Colonic mucosa (tissue), 4 donors: ENCODE measurements around the gene ERGIC3. TPM values are rescaled to one million over a fixed set of nuclear protein-coding genes. Genes with fewer than 3 reads are reported as not detected.

ENCODE experiments used
- DNase-seq: peaks from one replicate; pipeline ENCODE4 v3.0.0-alpha.2; 2020
- H3K27ac ChIP-seq: fragments of 200-600 bp; one replicate; pipeline ENCODE4 v1.8.0; 2021
- H3K27me3 ChIP-seq: fragments of 200-600 bp; one replicate; pipeline ENCODE4 v1.8.0; 2021
- H3K36me3 ChIP-seq: fragments of 200-600 bp; one replicate; pipeline ENCODE4 v1.8.0; 2021
- H3K4me1 ChIP-seq: fragments of 200-600 bp; one replicate; pipeline ENCODE4 v1.8.0; 2021; ENCODE audit warnings: mild to moderate bottlenecking
- H3K4me3 ChIP-seq: fragments of 200-600 bp; one replicate; pipeline ENCODE4 v1.8.0; 2021
- H3K9ac ChIP-seq, 2 donors: one replicate each; pipeline ENCODE4 v1.7.0; 2013; ENCODE audit warnings: control low read depth in 2 of 2, low read depth in 2 of 2, low read length in 2 of 2
- H3K9me3 ChIP-seq: fragments of 200-600 bp; one replicate; pipeline ENCODE4 v1.8.0; 2021
- intact Hi-C: fragments of 100-400 bp; cut with DNase I; formaldehyde crosslinking; loops from one replicate; pipeline ENCODE4 v1.14.1; 2022
- total RNA-seq, 2 donors: library from RNA; stranded (reverse); fragmentation: NEBNext Ultra II Directional in 1 of 2; extraction: Animal tissue kit (Norgen Biotek cat#: 25700) in 1 of 2; gene quantifications; one replicate each; pipeline ENCODE4 v1.2.1, GENCODE V29; 2021
- TF ChIP-seq, protein P1 (sequence below): fragments of 200-600 bp; IDR thresholded peaks from one replicate; pipeline ENCODE4 v1.8.0; 2022; ENCODE audit warnings: antibody characterized with exemption, mild to moderate bottlenecking
- donor health status: healthy.
- donor health status: DM: no; HTN: no; CAD: no.
- donor health status: DM: no; HTN: no; CAD: no.

ERGIC3 gene
- total RNA-seq, 2 donors from 2014 or later, result 233 to 270 TPM

DNA sequence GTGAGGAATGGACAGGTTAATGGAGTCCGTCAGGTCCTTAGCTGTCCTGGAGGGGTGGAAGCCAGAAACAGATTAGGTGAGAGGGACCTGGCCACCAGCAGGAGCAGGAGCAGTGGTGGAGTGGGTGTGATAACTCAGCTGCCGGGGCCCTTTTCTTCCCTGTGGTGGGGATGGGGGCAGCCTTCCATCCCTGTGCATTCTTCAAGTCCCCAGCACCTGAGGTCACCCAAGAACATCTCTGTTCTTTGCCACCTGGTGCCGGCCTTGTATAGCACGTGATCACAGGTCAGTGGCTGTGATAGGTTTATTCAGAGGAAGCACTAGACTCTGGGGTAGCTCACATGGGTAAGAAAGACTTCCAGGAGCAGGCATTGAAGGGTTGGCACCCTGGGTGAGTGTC is 16.6 kb downstream of the ERGIC3 start:
- intact Hi-C loops, result no loop called here
- no peak overlapping the region for H3K4me3 ChIP-seq
- no peak overlapping the region for H3K9ac ChIP-seq
- no peaks in the 10 kb centered on the region for H3K4me1 ChIP-seq
- H3K27ac ChIP-seq, result no peak overlapping the region
- H3K36me3 ChIP-seq, result no peaks in the 10 kb centered on the region
- TF ChIP-seq, protein P1, sequence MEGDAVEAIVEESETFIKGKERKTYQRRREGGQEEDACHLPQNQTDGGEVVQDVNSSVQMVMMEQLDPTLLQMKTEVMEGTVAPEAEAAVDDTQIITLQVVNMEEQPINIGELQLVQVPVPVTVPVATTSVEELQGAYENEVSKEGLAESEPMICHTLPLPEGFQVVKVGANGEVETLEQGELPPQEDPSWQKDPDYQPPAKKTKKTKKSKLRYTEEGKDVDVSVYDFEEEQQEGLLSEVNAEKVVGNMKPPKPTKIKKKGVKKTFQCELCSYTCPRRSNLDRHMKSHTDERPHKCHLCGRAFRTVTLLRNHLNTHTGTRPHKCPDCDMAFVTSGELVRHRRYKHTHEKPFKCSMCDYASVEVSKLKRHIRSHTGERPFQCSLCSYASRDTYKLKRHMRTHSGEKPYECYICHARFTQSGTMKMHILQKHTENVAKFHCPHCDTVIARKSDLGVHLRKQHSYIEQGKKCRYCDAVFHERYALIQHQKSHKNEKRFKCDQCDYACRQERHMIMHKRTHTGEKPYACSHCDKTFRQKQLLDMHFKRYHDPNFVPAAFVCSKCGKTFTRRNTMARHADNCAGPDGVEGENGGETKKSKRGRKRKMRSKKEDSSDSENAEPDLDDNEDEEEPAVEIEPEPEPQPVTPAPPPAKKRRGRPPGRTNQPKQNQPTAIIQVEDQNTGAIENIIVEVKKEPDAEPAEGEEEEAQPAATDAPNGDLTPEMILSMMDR, result no peak
- no peak for DNase-seq
- no peaks in the 10 kb centered on the region for H3K27me3 ChIP-seq
- H3K9me3 ChIP-seq, result no peaks in the 10 kb centered on the region

DNA sequence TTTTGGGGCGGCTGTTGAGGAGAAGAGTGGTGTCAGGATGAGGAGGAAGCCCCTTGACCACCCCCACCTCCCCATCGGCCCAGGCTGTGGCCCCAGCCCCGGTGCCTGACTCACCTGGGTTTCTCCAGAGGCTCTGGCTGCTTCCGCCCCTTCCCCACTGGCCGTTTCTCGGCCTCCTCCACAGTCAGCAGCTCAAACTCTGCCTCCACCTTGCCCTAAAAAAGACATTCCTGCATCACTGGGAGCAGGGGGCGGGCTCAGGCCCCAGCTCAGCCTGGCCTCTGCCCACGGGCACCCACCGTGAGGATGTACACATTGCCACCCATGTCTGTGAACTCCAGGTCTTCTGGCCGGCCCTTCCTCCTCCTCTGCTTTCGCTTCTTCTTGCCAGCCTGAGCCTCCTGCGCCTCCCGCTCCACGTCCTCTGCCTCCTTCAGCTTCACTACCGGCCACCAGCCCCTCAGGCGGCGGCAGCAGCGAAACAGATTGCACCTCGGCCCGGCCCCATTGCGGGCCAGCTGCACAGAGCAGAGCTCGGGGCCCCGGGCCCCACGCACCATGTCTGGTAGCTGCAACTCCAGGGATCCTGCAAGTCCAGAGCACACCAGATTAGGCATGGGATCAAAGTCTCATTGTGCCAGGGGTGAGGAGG is 17.3 kb downstream of the ERGIC3 start:
- Histone ChIP-seq H3K4me1 (no peaks in the 10 kb centered on the region), H3K27ac (no peak overlapping the region), H3K9ac (no peak overlapping the region), H3K27me3 (no peaks in the 10 kb centered on the region), H3K9me3 (no peaks in the 10 kb centered on the region), H3K4me3 (no peak overlapping the region), H3K36me3 (no peaks in the 10 kb centered on the region)
- TF ChIP-seq, protein P1, result no peak
- no peak for DNase-seq
- intact Hi-C loops, result no loop called here

DNA sequence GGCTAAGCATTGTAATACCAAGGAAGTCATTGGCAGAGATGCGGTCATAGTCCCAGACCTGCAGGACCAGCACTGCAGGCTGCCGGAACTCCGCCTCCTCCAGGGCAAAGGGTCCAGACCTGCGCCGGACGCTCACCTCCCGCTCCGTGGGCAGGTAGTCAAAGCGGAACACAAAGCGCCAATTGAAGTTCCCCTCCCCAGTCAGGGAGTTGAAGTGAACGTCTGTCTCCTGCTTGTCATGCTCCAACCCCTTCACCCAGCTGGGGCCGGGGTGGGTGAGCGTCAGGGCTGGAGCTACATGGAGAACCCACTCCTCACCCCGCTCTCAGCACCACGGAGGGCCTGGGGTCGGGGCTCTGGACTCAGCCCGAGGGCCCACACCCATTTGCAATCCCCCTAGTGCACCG is 18.2 kb downstream of the ERGIC3 start:
- no peak overlapping the region for H3K9ac ChIP-seq
- H3K36me3 ChIP-seq, result no peaks in the 10 kb centered on the region
- H3K4me1 ChIP-seq, result no peaks in the 10 kb centered on the region
- peak; percentile 72 for DNase-seq
- no peaks in the 10 kb centered on the region for H3K27me3 ChIP-seq
- intact Hi-C loops, result no loop called here
- TF ChIP-seq, protein P1, result no peak
- no peak overlapping the region for H3K4me3 ChIP-seq
- H3K9me3 ChIP-seq, result no peaks in the 10 kb centered on the region
- H3K27ac ChIP-seq, result no peak overlapping the region

DNA sequence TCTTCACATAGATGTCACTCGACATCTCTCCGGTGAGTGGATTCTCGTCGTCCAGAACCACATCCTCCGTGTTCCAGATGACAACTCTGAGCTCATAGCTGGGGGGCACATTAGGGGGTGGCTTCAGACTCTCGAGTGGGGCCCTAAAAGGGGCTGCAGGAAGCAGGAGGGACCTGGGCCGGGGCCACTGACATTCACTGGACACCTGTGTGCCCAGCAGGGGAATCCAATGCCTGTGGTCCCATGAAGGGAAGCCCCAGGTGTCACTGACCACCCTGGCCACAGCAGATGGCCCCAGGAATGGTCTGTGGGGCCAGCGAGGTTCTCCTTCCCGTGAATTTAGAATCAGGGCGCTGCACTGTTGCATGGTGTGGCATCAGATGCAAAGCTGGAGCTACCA is 18.7 kb downstream of the ERGIC3 start:
- TF ChIP-seq, protein P1, result no peak
- Histone ChIP-seq H3K27ac (no peak overlapping the region), H3K9me3 (no peaks in the 10 kb centered on the region), H3K36me3 (no peaks in the 10 kb centered on the region), H3K4me3 (no peak overlapping the region), H3K27me3 (no peaks in the 10 kb centered on the region), H3K9ac (no peak overlapping the region), H3K4me1 (no peaks in the 10 kb centered on the region)
- no peak for DNase-seq
- intact Hi-C loops, result no loop called here

DNA sequence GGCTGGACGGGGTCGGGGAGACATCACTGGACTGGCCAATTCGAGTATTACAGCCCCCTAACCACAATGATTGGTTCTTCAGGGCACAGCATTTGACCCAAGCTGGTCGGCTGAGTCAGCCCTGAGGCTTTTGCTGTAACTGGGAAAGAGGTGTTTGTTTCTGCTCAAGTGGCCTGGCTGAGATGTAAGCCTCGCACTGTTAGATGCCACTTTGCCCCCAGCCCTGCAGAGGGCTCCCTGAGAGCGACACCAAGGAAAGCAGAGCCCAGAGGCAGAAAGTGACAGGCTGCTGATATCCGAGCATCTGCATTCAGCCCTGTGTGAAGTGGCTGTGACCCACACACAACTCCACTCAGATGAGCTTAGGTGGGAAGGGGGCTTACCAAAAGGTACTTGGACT is 19.4 kb downstream of the ERGIC3 start:
- no peaks in the 10 kb centered on the region for H3K9me3 ChIP-seq
- no peak overlapping the region for H3K9ac ChIP-seq
- no peaks in the 10 kb centered on the region for H3K27me3 ChIP-seq
- no peaks in the 10 kb centered on the region for H3K4me1 ChIP-seq
- TF ChIP-seq, protein P1, result no peak
- H3K27ac ChIP-seq, result no peak overlapping the region
- no peak for DNase-seq
- intact Hi-C loops, result no loop called here
- no peak overlapping the region for H3K4me3 ChIP-seq
- H3K36me3 ChIP-seq, result no peaks in the 10 kb centered on the region
